Cardiac muscle cell (in vitro differentiated cells and primary cell): ENCODE results near the gene EXOC3L1. TPM values are rescaled to one million over a fixed set of nuclear protein-coding genes. Genes with fewer than 3 reads are reported as not detected.
A peak's percentile ranks its signal among the peaks of the same experiment; 100 is the strongest.

ENCODE experiments used
- DNase-seq, 2 donors: peaks; one replicate each; pipeline versions ENCODE4 v3.0.0 to v3.0.0-alpha.2; 2010 to 2017; ENCODE audit warnings: low read depth in 1 of 2, low spot score in 1 of 2
- H3K27ac ChIP-seq: fragments of 200-600 bp; sonication (generic); 2 replicates; pipeline ENCODE4 v1.5.1; 2016
- H3K27me3 ChIP-seq: fragments of 200-600 bp; sonication (generic); 2 replicates; pipeline ENCODE4 v1.6.0; 2016; ENCODE audit warnings: control low read depth
- H3K36me3 ChIP-seq: fragments of 200-600 bp; sonication (generic); 2 replicates; pipeline ENCODE4 v1.5.1; 2016; ENCODE audit warnings: control low read depth
- H3K4me1 ChIP-seq: fragments of 200-600 bp; sonication (generic); 2 replicates; pipeline ENCODE4 v1.8.1; 2017; ENCODE audit warnings: low read depth, mild to moderate bottlenecking, mixed run types
- H3K4me3 ChIP-seq: fragments of 200-600 bp; sonication (generic); 2 replicates; pipeline ENCODE4 v1.5.1; 2016; ENCODE audit warnings: mild to moderate bottlenecking
- H3K9me3 ChIP-seq: fragments of 200-600 bp; sonication (generic); 2 replicates; pipeline ENCODE4 v1.5.1; 2017; ENCODE audit warnings: low read depth, mild to moderate bottlenecking, control low read depth
- CTCF ChIP-seq: IDR thresholded peaks from 2 replicates; pipeline ENCODE4 v1.5.1; 2012; ENCODE audit warnings: low read depth, mild to moderate bottlenecking, low read length
- polyA plus RNA-seq: library from polyadenylated mRNA; unstranded; fragments of >200 nt; fragmentation: Nextera tagmentation; extraction: Ambion mirVana; gene quantifications from 2 replicates; pipeline ENCODE4 v1.2.1, GENCODE V29; 2016
- total RNA-seq: library from RNA; depleted of rRNA; stranded (reverse); fragments of >200 nt; gene quantifications from 2 replicates; pipeline ENCODE4 v1.2.3, GENCODE V29; 2016

EXOC3L1 gene
- total and polyA plus RNA-seq, 2 experiments from 2014 or later: 2.9 to 4.3 TPM

GRCh38 chr16:67169011-67169451, 20.9 kb downstream of the EXOC3L1 start:
- H3K4me3 ChIP-seq: no peak overlapping the region
- H3K4me1 ChIP-seq: peaks cover 14% of the 10 kb centered on the region
- TF ChIP-seq CTCF: no peak
- H3K27ac ChIP-seq: no peak overlapping the region
- no peak for DNase-seq
- peaks cover 56% of the 10 kb centered on the region for H3K27me3 ChIP-seq
- H3K9me3 ChIP-seq: no peaks in the 10 kb centered on the region
- no peaks in the 10 kb centered on the region for H3K36me3 ChIP-seq

GRCh38 chr16:67167588-67167987, 22.3 kb downstream of the EXOC3L1 start:
- no peak overlapping the region for H3K4me3 ChIP-seq
- DNase-seq: no peak
- no peak for TF ChIP-seq CTCF
- no peaks in the 10 kb centered on the region for H3K36me3 ChIP-seq
- no peak overlapping the region for H3K27ac ChIP-seq
- H3K4me1 ChIP-seq: peaks cover 20% of the 10 kb centered on the region
- peaks cover 68% of the 10 kb centered on the region for H3K27me3 ChIP-seq
- no peaks in the 10 kb centered on the region for H3K9me3 ChIP-seq

- Histone ChIP-seq H3K4me1 (peaks cover 20% of the 10 kb centered on the region), H3K9me3 (no peaks in the 10 kb centered on the region), H3K27me3 (peaks cover 77% of the 10 kb centered on the region), H3K36me3 (no peaks in the 10 kb centered on the region), H3K4me3 (no peak overlapping the region), H3K27ac (no peak overlapping the region)
- DNase-seq: no peak
- no peak for TF ChIP-seq CTCF
Measured at GRCh38 chr16:67166598-67167168, 23.3 kb downstream of the EXOC3L1 start.

- Histone ChIP-seq H3K4me1 (peaks cover 19% of the 10 kb centered on the region), H3K4me3 (no peak overlapping the region), H3K27me3 (peaks cover 82% of the 10 kb centered on the region), H3K36me3 (no peaks in the 10 kb centered on the region), H3K27ac (no peak overlapping the region), H3K9me3 (no peaks in the 10 kb centered on the region)
- TF ChIP-seq CTCF: no peak
- DNase-seq: no peak
Measured at GRCh38 chr16:67166110-67166547, 23.8 kb downstream of the EXOC3L1 start.

- no peaks in the 10 kb centered on the region for H3K9me3 ChIP-seq
- TF ChIP-seq CTCF: no peak
- DNase-seq: peak; percentile 32 to 42
Measured at GRCh38 chr16:67165121-67166078, 24.5 kb downstream of the EXOC3L1 start.

More at GRCh38 chr16:67165121-67166078, 24.5 kb downstream of the EXOC3L1 start:
- Histone ChIP-seq H3K4me1 (peaks cover 16% of the 10 kb centered on the region), H3K36me3 (no peaks in the 10 kb centered on the region), H3K27me3 (peaks cover 88% of the 10 kb centered on the region), H3K27ac (no peak overlapping the region), H3K4me3 (no peak overlapping the region)
